Thyroid gland (tissue), 4 donors: ENCODE measurements around the gene MAPKAPK2. TPM values are rescaled to one million over a fixed set of nuclear protein-coding genes. Genes with fewer than 3 reads are reported as not detected.

Experiments used
- DNase-seq, 2 donors: peaks; one replicate each; pipeline ENCODE4 v3.0.0-alpha.2; 2019
- H3K27ac ChIP-seq, 3 donors: fragments of 200-600 bp; sonication (generic); 1 replicate in 2 of 3; 2 replicates in 1 of 3; pipeline ENCODE4 v1.5.1; 2016 to 2019; ENCODE audit warnings: mild to moderate bottlenecking in 1 of 3, moderate library complexity in 1 of 3
- H3K27me3 ChIP-seq: fragments of 200-600 bp; sonication (generic); one replicate; pipeline ENCODE4 v1.5.1; 2019
- H3K36me3 ChIP-seq, 2 donors: fragments of 200-600 bp; sonication (generic); one replicate each; pipeline ENCODE4 v1.5.1; 2016 to 2019
- H3K4me1 ChIP-seq, 2 donors: fragments of 200-600 bp; sonication (generic); one replicate each; pipeline ENCODE4 v1.5.1; 2017 to 2019
- H3K4me3 ChIP-seq, 3 donors: fragments of 200-600 bp; sonication (generic); replicated peaks in 1 of 3; 1 replicate in 2 of 3; 2 replicates in 1 of 3; pipeline ENCODE4 v1.5.1; 2016; ENCODE audit warnings: mild to moderate bottlenecking in 1 of 3
- H3K9me3 ChIP-seq: fragments of 200-600 bp; sonication (generic); one replicate; pipeline ENCODE4 v1.5.1; 2017
- POLR2A ChIP-seq, 2 donors: fragments of 450-650 bp; IDR thresholded peaks; one replicate each; pipeline ENCODE4 v1.6.1; 2017; ENCODE audit warnings: antibody characterized with exemption in 2 of 2, mild to moderate bottlenecking in 2 of 2, moderate library complexity in 1 of 2
- WGBS, 2 donors: methylation state at CpG; one replicate each; pipeline ENCODE4 v1.1.5; 2017; 5-methylcytosine and 5-hydroxymethylcytosine counted together
- intact Hi-C: fragments of 100-400 bp; cut with DNase I; formaldehyde crosslinking; loops from one replicate; pipeline ENCODE4 v1.15.1; 2023
- total RNA-seq, 4 donors: library from RNA; depleted of rRNA; stranded (reverse); fragments of >200 nt; gene quantifications; one replicate each; pipeline ENCODE4 v1.2.3, GENCODE V29; 2016
- TF ChIP-seq, protein P1 (sequence below), 6 experiments: fragments of 200-600 bp in 3 of 6; fragments of 450-650 bp in 3 of 6; sonication (generic) in 3 of 6; IDR thresholded peaks; one replicate each; pipeline ENCODE4 v1.5.1; 2016 to 2019; ENCODE audit warnings: antibody characterized with exemption in 6 of 6, mild to moderate bottlenecking in 2 of 6, inconsistent platforms in 1 of 6, moderate library complexity in 1 of 6

Gene MAPKAPK2
- total RNA-seq, 4 donors from 2014 or later = 48.5 to 64.0 (median 59.9) TPM

DNA sequence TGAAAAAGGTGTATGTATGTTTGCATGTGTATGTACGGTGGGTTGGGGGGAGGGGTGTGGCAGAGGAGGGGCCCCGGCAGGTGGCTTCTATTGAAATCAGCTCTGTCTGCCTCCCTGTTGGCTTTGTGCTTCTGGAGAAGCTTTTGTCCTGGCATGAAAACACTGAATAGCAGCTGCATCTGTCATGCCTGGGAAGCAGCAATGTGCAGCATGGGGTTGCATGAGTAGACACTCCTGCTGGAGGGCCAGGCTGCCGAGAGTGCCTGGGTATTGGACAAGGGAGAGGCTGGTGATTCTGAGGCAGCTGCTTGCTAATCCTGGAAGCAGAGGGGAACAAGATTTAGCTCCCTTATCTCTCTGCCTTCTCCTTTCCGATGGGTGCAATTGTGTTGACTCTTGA, 20.5 kb downstream of the MAPKAPK2 start:
- no peak overlapping the region for H3K4me3 ChIP-seq
- H3K9me3 ChIP-seq = no peaks in the 10 kb centered on the region
- 27 to 33% methylated on average over 4 of the region's 4 CpGs for WGBS, 2 donors
- H3K27ac ChIP-seq = peak overlapping the region; percentile 5 to 53 (median 31)
- peaks cover 62 to 87% of the 10 kb centered on the region in 2 donors for H3K4me1 ChIP-seq
- DNase-seq = peak; percentile 76 to 86
- intact Hi-C loops = no loop called here
- no peaks in the 10 kb centered on the region for H3K36me3 ChIP-seq
- TF ChIP-seq, protein P1, sequence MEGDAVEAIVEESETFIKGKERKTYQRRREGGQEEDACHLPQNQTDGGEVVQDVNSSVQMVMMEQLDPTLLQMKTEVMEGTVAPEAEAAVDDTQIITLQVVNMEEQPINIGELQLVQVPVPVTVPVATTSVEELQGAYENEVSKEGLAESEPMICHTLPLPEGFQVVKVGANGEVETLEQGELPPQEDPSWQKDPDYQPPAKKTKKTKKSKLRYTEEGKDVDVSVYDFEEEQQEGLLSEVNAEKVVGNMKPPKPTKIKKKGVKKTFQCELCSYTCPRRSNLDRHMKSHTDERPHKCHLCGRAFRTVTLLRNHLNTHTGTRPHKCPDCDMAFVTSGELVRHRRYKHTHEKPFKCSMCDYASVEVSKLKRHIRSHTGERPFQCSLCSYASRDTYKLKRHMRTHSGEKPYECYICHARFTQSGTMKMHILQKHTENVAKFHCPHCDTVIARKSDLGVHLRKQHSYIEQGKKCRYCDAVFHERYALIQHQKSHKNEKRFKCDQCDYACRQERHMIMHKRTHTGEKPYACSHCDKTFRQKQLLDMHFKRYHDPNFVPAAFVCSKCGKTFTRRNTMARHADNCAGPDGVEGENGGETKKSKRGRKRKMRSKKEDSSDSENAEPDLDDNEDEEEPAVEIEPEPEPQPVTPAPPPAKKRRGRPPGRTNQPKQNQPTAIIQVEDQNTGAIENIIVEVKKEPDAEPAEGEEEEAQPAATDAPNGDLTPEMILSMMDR (IDR thresholded peaks at IDR 0.05) = no peak
- TF ChIP-seq POLR2A (IDR thresholded peaks at IDR 0.05) = no peak
- H3K27me3 ChIP-seq = no peaks in the 10 kb centered on the region

DNA sequence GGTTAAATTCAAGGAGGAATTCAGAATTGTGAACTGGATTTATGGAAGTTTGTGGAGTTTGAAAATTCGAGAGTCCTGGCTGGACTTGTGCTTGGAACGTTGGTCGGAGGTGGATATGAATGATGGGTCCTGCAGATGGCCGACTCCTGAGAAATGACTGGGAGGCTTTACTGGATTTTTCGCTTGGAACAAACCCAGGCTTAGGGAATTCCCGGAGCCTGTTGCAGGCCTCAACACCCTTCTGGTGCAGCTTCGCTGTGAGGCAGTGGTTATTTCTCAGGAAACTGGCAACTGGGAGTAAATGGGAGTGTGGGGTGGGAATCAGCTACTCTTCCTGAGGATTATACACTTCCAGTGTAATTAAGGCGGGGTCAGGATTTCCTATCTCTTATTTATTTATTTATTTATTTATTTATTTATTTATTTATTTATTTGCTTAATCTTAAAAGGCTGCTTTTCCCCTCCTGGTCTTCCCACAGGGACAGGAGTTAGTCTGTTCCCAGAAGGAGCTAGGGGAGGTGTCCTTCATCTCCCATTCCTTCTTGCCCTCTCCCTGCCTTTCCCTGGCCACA, 21.1 kb downstream of the MAPKAPK2 start:
- no peaks in the 10 kb centered on the region for H3K36me3 ChIP-seq
- WGBS, 2 donors = 68 to 71% methylated on average over 8 of the region's 8 CpGs
- no peak for TF ChIP-seq POLR2A (IDR thresholded peaks at IDR 0.05)
- TF ChIP-seq, protein P1 (IDR thresholded peaks at IDR 0.05) = no peak
- H3K27ac ChIP-seq = peak overlapping the region; percentile 27 to 63 (median 31)
- intact Hi-C loops = no loop called here
- no peak for DNase-seq
- H3K27me3 ChIP-seq = no peaks in the 10 kb centered on the region
- peaks cover 58 to 86% of the 10 kb centered on the region in 2 donors for H3K4me1 ChIP-seq
- no peaks in the 10 kb centered on the region for H3K9me3 ChIP-seq
- no peak overlapping the region for H3K4me3 ChIP-seq

DNA sequence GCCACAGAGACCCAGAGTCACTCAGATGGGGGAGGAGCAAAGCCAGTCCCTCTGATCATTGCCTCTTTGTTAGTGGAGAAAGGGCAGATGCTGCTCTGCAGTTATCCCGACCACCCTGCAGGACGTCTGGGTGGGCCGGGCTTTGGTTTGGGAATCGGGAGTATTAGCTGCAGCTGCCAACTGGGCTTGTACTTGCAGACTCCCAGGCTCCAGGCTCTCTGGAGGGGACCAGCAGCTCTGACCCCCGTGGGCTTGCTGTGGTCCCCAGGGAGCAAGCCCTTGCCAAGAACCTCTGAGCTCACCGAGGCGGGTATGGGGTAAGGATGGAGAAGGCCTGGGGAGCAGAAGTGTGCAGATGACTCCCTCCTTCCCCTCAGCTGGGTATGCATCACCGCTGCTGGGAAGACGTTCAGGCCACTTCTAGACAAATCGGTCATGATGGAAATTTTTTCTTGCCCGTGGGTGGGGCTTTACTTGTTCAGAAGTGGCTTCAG, 21.6 kb downstream of the MAPKAPK2 start:
- H3K27me3 ChIP-seq = no peaks in the 10 kb centered on the region
- intact Hi-C loops = no loop called here
- 50 to 55% methylated on average over 6 to 9 of the region's 11 CpGs for WGBS, 2 donors
- peak overlapping the region in 2 of 3 donors; percentile 27 to 63 for H3K27ac ChIP-seq
- TF ChIP-seq, protein P1 (IDR thresholded peaks at IDR 0.05) = no peak
- TF ChIP-seq POLR2A (IDR thresholded peaks at IDR 0.05) = no peak
- no peak overlapping the region for H3K4me3 ChIP-seq
- H3K36me3 ChIP-seq = no peaks in the 10 kb centered on the region
- DNase-seq = peak in 1 of 2 donors; percentile 26
- no peaks in the 10 kb centered on the region for H3K9me3 ChIP-seq
- peaks cover 58 to 81% of the 10 kb centered on the region in 2 donors for H3K4me1 ChIP-seq

DNA sequence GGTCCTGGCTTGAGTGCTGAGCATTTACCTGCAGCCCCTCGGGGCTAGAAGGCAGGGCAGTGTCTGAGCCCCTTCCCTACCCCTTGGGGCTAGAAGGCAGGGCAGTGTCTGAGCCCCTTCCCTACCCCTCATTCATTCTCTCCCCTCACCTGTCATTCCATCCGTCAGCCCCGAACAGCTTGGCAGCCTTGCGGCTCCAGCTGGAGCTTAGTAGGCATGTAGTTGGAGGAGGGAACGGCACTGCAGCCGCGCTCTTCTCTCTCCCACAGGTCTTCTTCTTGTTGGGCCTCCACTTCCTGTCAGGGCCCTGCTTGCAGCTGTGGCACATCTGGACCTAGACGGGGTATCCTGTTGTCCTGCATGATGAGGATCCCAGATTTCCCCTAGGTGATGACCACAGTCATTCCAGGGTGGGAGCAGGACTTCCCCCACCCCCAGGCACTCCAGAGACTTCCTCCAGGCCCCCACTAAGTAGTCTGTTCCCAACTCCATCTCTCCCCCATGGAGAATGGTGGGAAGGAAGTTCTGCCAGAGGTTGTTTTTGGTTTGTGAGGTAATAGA, 22.2 kb downstream of the MAPKAPK2 start:
- no peaks in the 10 kb centered on the region for H3K9me3 ChIP-seq
- intact Hi-C loops = no loop called here
- H3K4me1 ChIP-seq = peaks cover 58 to 81% of the 10 kb centered on the region in 2 donors
- H3K27ac ChIP-seq = peak overlapping the region in 1 of 3 donors; percentile 10
- TF ChIP-seq, protein P1 (IDR thresholded peaks at IDR 0.05) = no peak
- H3K27me3 ChIP-seq = no peaks in the 10 kb centered on the region
- no peaks in the 10 kb centered on the region for H3K36me3 ChIP-seq
- no peak overlapping the region for H3K4me3 ChIP-seq
- DNase-seq = no peak
- WGBS, 2 donors = 78 to 79% methylated on average over 8 of the region's 8 CpGs

DNA sequence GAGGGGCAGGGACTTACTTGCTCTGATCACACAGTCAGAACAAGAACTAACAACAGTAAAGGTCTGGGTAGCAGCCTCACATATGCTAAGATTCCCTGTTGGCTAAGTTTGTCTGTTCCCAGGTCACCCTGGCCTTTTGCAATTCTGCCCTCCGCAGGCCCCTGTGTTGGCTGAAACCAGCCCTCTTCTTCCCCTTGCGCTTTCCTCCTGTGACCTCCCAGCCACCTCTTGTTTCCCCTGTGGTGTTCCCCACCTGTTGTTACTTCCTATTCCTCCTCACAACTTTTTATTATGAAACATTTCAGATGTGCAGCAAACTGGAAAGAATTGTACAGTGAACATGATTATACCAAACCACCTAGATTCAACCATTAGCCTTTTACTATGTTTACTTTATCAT, 23.4 kb downstream of the MAPKAPK2 start:
- H3K9me3 ChIP-seq = no peaks in the 10 kb centered on the region
- no peaks in the 10 kb centered on the region for H3K36me3 ChIP-seq
- H3K27me3 ChIP-seq = no peaks in the 10 kb centered on the region
- no peak for TF ChIP-seq POLR2A (IDR thresholded peaks at IDR 0.05)
- TF ChIP-seq, protein P1 (IDR thresholded peaks at IDR 0.05) = no peak
- no peak for DNase-seq
- WGBS, 2 donors = 74 to 77% methylated on average over 2 of the region's 2 CpGs
- peaks cover 58 to 73% of the 10 kb centered on the region in 2 donors for H3K4me1 ChIP-seq
- intact Hi-C loops = no loop called here
- no peak overlapping the region for H3K4me3 ChIP-seq
- no peak overlapping the region for H3K27ac ChIP-seq
